ENCODE measurements around the gene C2.

GRCh38 chr6:31901953-31902643 lies 25.4 kb upstream of the C2 start, which contains the start of gene ZBTB12:
- no peak for TF ChIP-seq CTCF (IDR thresholded peaks at IDR 0.05)
- no peak for TF ChIP-seq POLR2A (IDR thresholded peaks at IDR 0.05)
- peak in 1 of 2 donors; percentile 37 for TF ChIP-seq POLR2AphosphoS5 (IDR thresholded peaks at IDR 0.05; ENCODE audit: insufficient read depth in 1 of 2, low read depth in 1 of 2)

Measured in vagina (tissue), 2 donors.